GM12878 (cell line): ENCODE results near the gene TMEM151A. TPM values are rescaled to one million over a fixed set of nuclear protein-coding genes. Genes with fewer than 3 reads are reported as not detected.

Experiments used
- CBFB ChIP-seq: IDR thresholded peaks from 2 replicates; pipeline ENCODE4 v1.6.1; 2016; ENCODE audit warnings: antibody characterized with exemption, low read depth
- CBX3 ChIP-seq: fragments of 200-600 bp; sonication (generic); IDR thresholded peaks from 2 replicates; pipeline ENCODE4 v1.6.1; 2016; ENCODE audit warnings: low read depth, borderline replicate concordance
- DPF2 ChIP-seq: fragments of 450-650 bp; IDR thresholded peaks from 2 replicates; pipeline ENCODE4 v1.6.1; 2017; ENCODE audit warnings: mild to moderate bottlenecking
- EGR1 ChIP-seq, 2 experiments: IDR thresholded peaks; 1 replicate in 1 of 2; 2 replicates in 1 of 2; pipeline ENCODE4 v1.6.1; 2011 to 2012; ENCODE audit warnings: low read depth in 2 of 2, low read length in 2 of 2, borderline replicate concordance in 1 of 2, mild to moderate bottlenecking in 1 of 2, moderate library complexity in 1 of 2
- FOXM1 ChIP-seq: IDR thresholded peaks from 2 replicates; pipeline ENCODE4 v1.6.1; 2012; ENCODE audit warnings: low read depth, mild to moderate bottlenecking, inconsistent platforms, low read length, moderate library complexity
- HCFC1 ChIP-seq: fragments of 150-350 bp; IDR thresholded peaks from 2 replicates; pipeline ENCODE4 v1.6.1; 2014; ENCODE audit warnings: low read length
- IKZF2 ChIP-seq, 2 experiments: fragments of 450-650 bp; IDR thresholded peaks; 2 replicates each; pipeline ENCODE4 v1.6.1; 2017; ENCODE audit warnings: mild to moderate bottlenecking in 2 of 2, moderate library complexity in 2 of 2
- IRF3 ChIP-seq: fragments of 450-650 bp; IDR thresholded peaks from 2 replicates; pipeline ENCODE4 v1.6.1; 2014; ENCODE audit warnings: mild to moderate bottlenecking
- MEF2A ChIP-seq: IDR thresholded peaks from 2 replicates; pipeline ENCODE4 v1.6.1; 2011; ENCODE audit warnings: low read depth, mild to moderate bottlenecking, low read length, moderate library complexity; ENCODE audit not compliant: insufficient read depth
- MYB ChIP-seq: fragments of 150-350 bp; IDR thresholded peaks from 2 replicates; pipeline ENCODE4 v1.6.1; 2014; ENCODE audit warnings: mild to moderate bottlenecking, low read depth, low read length, borderline replicate concordance
- NFYA ChIP-seq: IDR thresholded peaks from 2 replicates; pipeline ENCODE4 v1.6.1; 2011; ENCODE audit warnings: low read depth, mild to moderate bottlenecking, low read length, improper control_type of control experiment, borderline replicate concordance
- PML ChIP-seq: IDR thresholded peaks from 2 replicates; pipeline ENCODE4 v1.6.1; 2012; ENCODE audit warnings: low read length, inconsistent platforms
- POU2F2 ChIP-seq: IDR thresholded peaks from 3 replicates; pipeline ENCODE4 v1.6.1; 2011; ENCODE audit warnings: low read depth, mild to moderate bottlenecking, low read length, borderline replicate concordance
- RBBP5 ChIP-seq: fragments of 200-600 bp; sonication (generic); conservative IDR thresholded peaks from 2 replicates; pipeline ENCODE4 v1.6.1; 2016
- STAT1 ChIP-seq: fragments of 450-650 bp; conservative IDR thresholded peaks from 2 replicates; pipeline ENCODE4 v1.6.1; 2014; ENCODE audit warnings: antibody characterized with exemption, mild to moderate bottlenecking
- SUPT20H ChIP-seq: IDR thresholded peaks from 2 replicates; pipeline ENCODE4 v1.6.1; 2011; ENCODE audit warnings: low read depth, mild to moderate bottlenecking, low read length, moderate library complexity, borderline replicate concordance; ENCODE audit not compliant: control insufficient read depth
- SUZ12 ChIP-seq: fragments of 200-600 bp; sonication (generic); IDR thresholded peaks from one replicate; pipeline ENCODE4 v1.6.1; 2018; ENCODE audit warnings: antibody characterized with exemption, mild to moderate bottlenecking; ENCODE audit not compliant: unreplicated experiment
- TAF1 ChIP-seq: IDR thresholded peaks from 2 replicates; pipeline ENCODE4 v1.6.1; 2011; ENCODE audit warnings: mild to moderate bottlenecking, low read depth, low read length, borderline replicate concordance
- polyA plus RNA-seq, 11 experiments: library from polyadenylated mRNA; depleted of rRNA in 4 of 11; unstranded in 6 of 11; stranded (reverse) in 5 of 11; fragments of >200 nt; fragmentation: Nextera tagmentation in 4 of 11; fragmentation: Illumina TruSeq in 1 of 11; extraction: Ambion mirVana in 4 of 11; extraction: Trizol in 1 of 11; gene quantifications; 1 replicate in 1 of 11; 2 replicates in 10 of 11; pipeline versions ENCODE4 v1.2.1 to v1.2.3, GENCODE V29; 2011 to 2016; ENCODE audit warnings: inconsistent platforms in 2 of 11, missing spikeins in 2 of 11, low read depth in 1 of 11
- total RNA-seq, 4 experiments: library from RNA; depleted of rRNA in 3 of 4; stranded (reverse); fragments of >200 nt in 3 of 4; fragmentation: Illumina TruSeq in 1 of 4; extraction: Trizol in 1 of 4; gene quantifications; 2 replicates each; pipeline versions ENCODE4 v1.2.1 to v1.2.3, GENCODE V29; 2013 to 2021
- TF ChIP-seq, protein P1 (sequence below): fragments of 450-650 bp; formaldehyde crosslinking; IDR thresholded peaks from 2 replicates; pipeline ENCODE4 v1.4.0; 2020; ENCODE audit warnings: mild to moderate bottlenecking, moderate library complexity
- TF ChIP-seq, protein P2 (sequence below): fragments of 450-650 bp; IDR thresholded peaks from 2 replicates; pipeline ENCODE4 v1.6.1; 2016; ENCODE audit warnings: mild to moderate bottlenecking
- TF ChIP-seq, protein P3 (sequence below): fragments of 450-650 bp; formaldehyde crosslinking; IDR thresholded peaks from 2 replicates; pipeline ENCODE4 v1.4.0; 2022; ENCODE audit warnings: mild to moderate bottlenecking, moderate library complexity

TMEM151A gene
- total and polyA plus RNA-seq, 10 of the 15 experiments (the other 5 are each of a cell fraction or from before 2014, with no cell fraction given), result not detected

- TF ChIP-seq, protein P1, sequence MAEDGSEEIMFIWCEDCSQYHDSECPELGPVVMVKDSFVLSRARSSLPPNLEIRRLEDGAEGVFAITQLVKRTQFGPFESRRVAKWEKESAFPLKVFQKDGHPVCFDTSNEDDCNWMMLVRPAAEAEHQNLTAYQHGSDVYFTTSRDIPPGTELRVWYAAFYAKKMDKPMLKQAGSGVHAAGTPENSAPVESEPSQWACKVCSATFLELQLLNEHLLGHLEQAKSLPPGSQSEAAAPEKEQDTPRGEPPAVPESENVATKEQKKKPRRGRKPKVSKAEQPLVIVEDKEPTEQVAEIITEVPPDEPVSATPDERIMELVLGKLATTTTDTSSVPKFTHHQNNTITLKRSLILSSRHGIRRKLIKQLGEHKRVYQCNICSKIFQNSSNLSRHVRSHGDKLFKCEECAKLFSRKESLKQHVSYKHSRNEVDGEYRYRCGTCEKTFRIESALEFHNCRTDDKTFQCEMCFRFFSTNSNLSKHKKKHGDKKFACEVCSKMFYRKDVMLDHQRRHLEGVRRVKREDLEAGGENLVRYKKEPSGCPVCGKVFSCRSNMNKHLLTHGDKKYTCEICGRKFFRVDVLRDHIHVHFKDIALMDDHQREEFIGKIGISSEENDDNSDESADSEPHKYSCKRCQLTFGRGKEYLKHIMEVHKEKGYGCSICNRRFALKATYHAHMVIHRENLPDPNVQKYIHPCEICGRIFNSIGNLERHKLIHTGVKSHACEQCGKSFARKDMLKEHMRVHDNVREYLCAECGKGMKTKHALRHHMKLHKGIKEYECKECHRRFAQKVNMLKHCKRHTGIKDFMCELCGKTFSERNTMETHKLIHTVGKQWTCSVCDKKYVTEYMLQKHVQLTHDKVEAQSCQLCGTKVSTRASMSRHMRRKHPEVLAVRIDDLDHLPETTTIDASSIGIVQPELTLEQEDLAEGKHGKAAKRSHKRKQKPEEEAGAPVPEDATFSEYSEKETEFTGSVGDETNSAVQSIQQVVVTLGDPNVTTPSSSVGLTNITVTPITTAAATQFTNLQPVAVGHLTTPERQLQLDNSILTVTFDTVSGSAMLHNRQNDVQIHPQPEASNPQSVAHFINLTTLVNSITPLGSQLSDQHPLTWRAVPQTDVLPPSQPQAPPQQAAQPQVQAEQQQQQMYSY, result no peak
- TF ChIP-seq CBX3 (no peak), PML (no peak), POU2F2 (peak; percentile 67; the same call in 2 of the 3 replicates), MEF2A (no peak), DPF2 (peak; percentile 89), IKZF2 (IDR thresholded peaks at IDR 0.05) (peak in 1 of 2 experiments; percentile 63; a peak in 2 of 4 replicates), EGR1 (IDR thresholded peaks at IDR 0.05; ENCODE audit: borderline replicate concordance in 1 of 2, low read depth in 2 of 2, low read length in 2 of 2) (0 out of 3 replicates have a peak, but pooled peaks of 1 of the 2 experiments have one; percentile 0), FOXM1 (no peak), TAF1 (peak; percentile 53; the same call in 1 of the 2 replicates), HCFC1 (peak; percentile 14), SUZ12 (no peak), SUPT20H (no peak), CBFB (no peak), MYB (no peak), RBBP5 (no peak), STAT1 (no peak; the same call in 1 of the 2 replicates), IRF3 (peak; percentile 95), NFYA (peak; percentile 57)
- TF ChIP-seq, protein P2, sequence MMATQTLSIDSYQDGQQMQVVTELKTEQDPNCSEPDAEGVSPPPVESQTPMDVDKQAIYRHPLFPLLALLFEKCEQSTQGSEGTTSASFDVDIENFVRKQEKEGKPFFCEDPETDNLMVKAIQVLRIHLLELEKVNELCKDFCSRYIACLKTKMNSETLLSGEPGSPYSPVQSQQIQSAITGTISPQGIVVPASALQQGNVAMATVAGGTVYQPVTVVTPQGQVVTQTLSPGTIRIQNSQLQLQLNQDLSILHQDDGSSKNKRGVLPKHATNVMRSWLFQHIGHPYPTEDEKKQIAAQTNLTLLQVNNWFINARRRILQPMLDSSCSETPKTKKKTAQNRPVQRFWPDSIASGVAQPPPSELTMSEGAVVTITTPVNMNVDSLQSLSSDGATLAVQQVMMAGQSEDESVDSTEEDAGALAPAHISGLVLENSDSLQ, result peak; percentile 99
- TF ChIP-seq, protein P3, sequence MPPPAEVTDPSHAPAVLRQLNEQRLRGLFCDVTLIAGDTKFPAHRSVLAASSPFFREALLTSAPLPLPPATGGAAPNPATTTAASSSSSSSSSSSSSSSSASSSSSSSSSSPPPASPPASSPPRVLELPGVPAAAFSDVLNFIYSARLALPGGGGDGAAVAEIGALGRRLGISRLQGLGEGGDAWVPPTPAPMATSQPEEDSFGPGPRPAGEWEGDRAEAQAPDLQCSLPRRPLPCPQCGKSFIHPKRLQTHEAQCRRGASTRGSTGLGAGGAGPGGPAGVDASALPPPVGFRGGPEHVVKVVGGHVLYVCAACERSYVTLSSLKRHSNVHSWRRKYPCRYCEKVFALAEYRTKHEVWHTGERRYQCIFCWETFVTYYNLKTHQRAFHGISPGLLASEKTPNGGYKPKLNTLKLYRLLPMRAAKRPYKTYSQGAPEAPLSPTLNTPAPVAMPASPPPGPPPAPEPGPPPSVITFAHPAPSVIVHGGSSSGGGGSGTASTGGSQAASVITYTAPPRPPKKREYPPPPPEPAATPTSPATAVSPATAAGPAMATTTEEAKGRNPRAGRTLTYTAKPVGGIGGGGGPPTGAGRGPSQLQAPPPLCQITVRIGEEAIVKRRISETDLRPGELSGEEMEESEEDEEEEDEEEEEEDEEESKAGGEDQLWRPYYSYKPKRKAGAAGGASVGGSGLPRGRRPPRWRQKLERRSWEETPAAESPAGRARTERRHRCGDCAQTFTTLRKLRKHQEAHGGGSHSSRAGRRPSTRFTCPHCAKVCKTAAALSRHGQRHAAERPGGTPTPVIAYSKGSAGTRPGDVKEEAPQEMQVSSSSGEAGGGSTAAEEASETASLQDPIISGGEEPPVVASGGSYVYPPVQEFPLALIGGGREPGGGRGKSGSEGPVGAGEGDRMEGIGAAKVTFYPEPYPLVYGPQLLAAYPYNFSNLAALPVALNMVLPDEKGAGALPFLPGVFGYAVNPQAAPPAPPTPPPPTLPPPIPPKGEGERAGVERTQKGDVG (CRISPR knock-in tag), result no peak
Measured at GRCh38 chr11:66288671-66289547, 2.8 kb upstream of the TMEM151A start, which contains the start of gene YIF1A (continued).
